IMR-90 (cell line): ENCODE results near the gene FABP2. TPM values are rescaled to one million over a fixed set of nuclear protein-coding genes. Genes with fewer than 3 reads are reported as not detected.

Experiments used
- ATAC-seq: fragments of 200-7000 bp; cut with Tn5 transposase; 2 replicates; pipeline ENCODE4 v1.9.1; 2020; ENCODE audit warnings: low read depth, mild to moderate bottlenecking, moderate library complexity
- Bru-seq: library from RNA; stranded (reverse); fragments of 400-500 nt; gene quantifications from one replicate; lab custom pipeline; 2021; lab: Mats Ljungman, UMichigan
- BruChase-seq, 2 experiments: library from RNA; stranded (reverse); fragments of 400-500 nt; gene quantifications; one replicate each; lab custom pipeline; 2021; lab: Mats Ljungman, UMichigan
- BruUV-seq: library from RNA; stranded (reverse); fragments of 400-500 nt; replicated peaks from 2 replicates; lab custom pipeline; 2021; lab: Mats Ljungman, UMichigan
- CTCF ChIA-PET: fragments of 300-600 bp; formaldehyde crosslinking; extraction: SDS; loops from one replicate; lab custom pipeline; 2021; ENCODE audit warnings: antibody characterized with exemption; lab: Yijun Ruan, JAX
- POLR2A ChIA-PET: fragments of 300-600 bp; sonication (Branson Sonifier 250); formaldehyde crosslinking; loops from one replicate; lab custom pipeline; 2022; ENCODE audit warnings: antibody characterized with exemption; ENCODE audit not compliant: unreplicated experiment; lab: Charles Lee
- DNase-seq: peaks from one replicate; pipeline ENCODE4 v3.0.0; 2013
- H2AFZ ChIP-seq: replicated peaks from 2 replicates; pipeline ENCODE3; 2013; ENCODE audit warnings: low read length, mild to moderate bottlenecking; ENCODE audit not compliant: poor library complexity
- H2AK5ac ChIP-seq: 2 replicates; pipeline ENCODE4 v1.6.1; 2013; ENCODE audit warnings: low read depth, low read length, inconsistent platforms
- H2AK9ac ChIP-seq: replicated peaks from 2 replicates; pipeline ENCODE3; 2013; ENCODE audit warnings: mild to moderate bottlenecking, low read depth, low read length, moderate library complexity; ENCODE audit not compliant: poor library complexity
- H2BK120ac ChIP-seq: 2 replicates; pipeline ENCODE4 v1.6.1; 2013; ENCODE audit warnings: low read depth, low read length, inconsistent platforms
- H2BK15ac ChIP-seq: 3 replicates; pipeline ENCODE4 v1.6.1; 2013; ENCODE audit warnings: low read depth, low read length, inconsistent platforms
- H2BK20ac ChIP-seq: 2 replicates; pipeline ENCODE4 v1.6.1; 2013; ENCODE audit warnings: low read depth, mild to moderate bottlenecking, inconsistent platforms, low read length, moderate library complexity
- H2BK5ac ChIP-seq: 2 replicates; pipeline ENCODE4 v1.6.1; 2013; ENCODE audit warnings: mild to moderate bottlenecking, low read depth, low read length, inconsistent platforms; ENCODE audit not compliant: poor library complexity, severe bottlenecking
- H3K14ac ChIP-seq: replicated peaks from 2 replicates; pipeline ENCODE4 v1.6.1; 2013; ENCODE audit warnings: low read depth, low read length, inconsistent platforms
- H3K18ac ChIP-seq: 2 replicates; pipeline ENCODE4 v1.6.1; 2013; ENCODE audit warnings: low read depth, low read length, control low read depth
- H3K23ac ChIP-seq: 2 replicates; pipeline ENCODE4 v1.6.1; 2013; ENCODE audit warnings: low read depth, low read length, inconsistent platforms
- H3K27ac ChIP-seq: 2 replicates; pipeline ENCODE4 v1.5.1; 2013; ENCODE audit warnings: mild to moderate bottlenecking, control low read depth, low read length; ENCODE audit not compliant: insufficient read depth
- H3K27me3 ChIP-seq: 2 replicates; pipeline ENCODE4 v1.6.1; 2013; ENCODE audit warnings: low read length; ENCODE audit not compliant: control insufficient read depth, insufficient read depth
- H3K36me3 ChIP-seq: 2 replicates; pipeline ENCODE4 v1.6.1; 2013; ENCODE audit warnings: low read length, mixed read lengths; ENCODE audit not compliant: control insufficient read depth, insufficient read depth
- H3K4ac ChIP-seq: 2 replicates; pipeline ENCODE4 v1.6.1; 2013; ENCODE audit warnings: low read depth, low read length, inconsistent platforms
- H3K4me1 ChIP-seq: 2 replicates; pipeline ENCODE4 v1.6.1; 2013; ENCODE audit warnings: low read length, mixed read lengths; ENCODE audit not compliant: control insufficient read depth, insufficient read depth
- H3K4me2 ChIP-seq: 2 replicates; pipeline ENCODE4 v1.6.1; 2013; ENCODE audit warnings: low read depth, mild to moderate bottlenecking, control low read depth, low read length, moderate library complexity
- H3K4me3 ChIP-seq: 2 replicates; pipeline ENCODE4 v1.5.1; 2013; ENCODE audit warnings: low read depth, mild to moderate bottlenecking, control low read depth, low read length, moderate library complexity; ENCODE audit not compliant: insufficient read depth
- H3K56ac ChIP-seq: 2 replicates; pipeline ENCODE4 v1.6.1; 2013; ENCODE audit warnings: low read length, inconsistent platforms; ENCODE audit not compliant: insufficient read depth; ENCODE audit errors: extremely low read depth
- H3K79me1 ChIP-seq, 2 experiments: 2 replicates each; pipeline ENCODE4 v1.6.1; 2013; ENCODE audit warnings: low read length in 2 of 2, inconsistent platforms in 1 of 2, low read depth in 1 of 2
- H3K9ac ChIP-seq: 2 replicates; pipeline ENCODE4 v1.6.1; 2013; ENCODE audit warnings: low read depth, low read length, control low read depth
- H3K9me1 ChIP-seq: 2 replicates; pipeline ENCODE4 v1.6.1; 2013; ENCODE audit warnings: low read length, inconsistent platforms; ENCODE audit not compliant: insufficient read depth
- H3K9me3 ChIP-seq: 2 replicates; pipeline ENCODE4 v1.6.1; 2013; ENCODE audit warnings: low read length; ENCODE audit not compliant: control insufficient read depth, insufficient read depth
- H4K20me1 ChIP-seq: 2 replicates; pipeline ENCODE4 v1.6.1; 2013; ENCODE audit warnings: low read length, inconsistent platforms; ENCODE audit not compliant: insufficient read depth
- H4K5ac ChIP-seq: 2 replicates; pipeline ENCODE4 v1.6.1; 2013; ENCODE audit warnings: mild to moderate bottlenecking, low read depth, low read length, control low read depth
- H4K8ac ChIP-seq, 2 experiments: 2 replicates each; pipeline ENCODE4 v1.6.1; 2013; ENCODE audit warnings: low read depth in 2 of 2, low read length in 2 of 2, control low read depth in 1 of 2, inconsistent platforms in 1 of 2
- H4K91ac ChIP-seq: 2 replicates; pipeline ENCODE4 v1.6.1; 2013; ENCODE audit warnings: low read depth, low read length, inconsistent platforms; ENCODE audit not compliant: insufficient read depth
- BHLHE40 ChIP-seq: fragments of 150-350 bp; IDR thresholded peaks from 2 replicates; pipeline ENCODE4 v1.6.1; 2016; ENCODE audit warnings: mild to moderate bottlenecking, low read depth, low read length
- CEBPB ChIP-seq: IDR thresholded peaks from 2 replicates; pipeline ENCODE4 v1.6.1; 2012; ENCODE audit warnings: low read depth, low read length, improper control_type of control experiment
- CHD1 ChIP-seq: IDR thresholded peaks from 2 replicates; pipeline ENCODE4 v1.6.1; 2012; ENCODE audit warnings: low read depth, low read length, improper control_type of control experiment
- MAZ ChIP-seq: IDR thresholded peaks from 2 replicates; pipeline ENCODE4 v1.6.1; 2012; ENCODE audit warnings: low read depth, mild to moderate bottlenecking, low read length, improper control_type of control experiment, moderate library complexity, borderline replicate concordance
- MXI1 ChIP-seq: IDR thresholded peaks from 2 replicates; pipeline ENCODE4 v1.6.1; 2012; ENCODE audit warnings: low read depth, mild to moderate bottlenecking, low read length, moderate library complexity, borderline replicate concordance
- NFE2L2 ChIP-seq: fragments of 150-350 bp; IDR thresholded peaks from 2 replicates; pipeline ENCODE4 v1.6.1; 2016; ENCODE audit warnings: low read depth, mild to moderate bottlenecking, low read length
- POLR2A ChIP-seq: IDR thresholded peaks from 2 replicates; pipeline ENCODE4 v1.6.1; 2012; ENCODE audit warnings: mild to moderate bottlenecking, low read depth, low read length
- RAD21 ChIP-seq: IDR thresholded peaks from 2 replicates; pipeline ENCODE4 v1.6.1; 2012; ENCODE audit warnings: low read length, improper control_type of control experiment
- RCOR1 ChIP-seq: IDR thresholded peaks from 2 replicates; pipeline ENCODE4 v1.6.1; 2012; ENCODE audit warnings: mild to moderate bottlenecking, low read length, improper control_type of control experiment; ENCODE audit not compliant: insufficient replicate concordance
- RFX5 ChIP-seq: IDR thresholded peaks from 2 replicates; pipeline ENCODE4 v1.8.0; 2012; ENCODE audit warnings: low read depth, mild to moderate bottlenecking, low read length, moderate library complexity
- SMC3 ChIP-seq: fragments of 150-350 bp; IDR thresholded peaks from 2 replicates; pipeline ENCODE4 v1.6.1; 2016; ENCODE audit warnings: low read depth, mild to moderate bottlenecking, antibody characterized with exemption, low read length, moderate library complexity
- USF2 ChIP-seq: fragments of 150-350 bp; IDR thresholded peaks from 2 replicates; pipeline ENCODE4 v1.6.1; 2017; ENCODE audit warnings: mild to moderate bottlenecking, antibody characterized with exemption, low read length, low read depth
- WGBS, 2 experiments: methylation state at CpG; one replicate each; pipeline versions ENCODE4 v1.1.5 to v1.1.7; 2013; ENCODE audit warnings: missing lambda C conversion rate in 2 of 2; ENCODE audit not compliant: insufficient read length in 1 of 2; ENCODE audit errors: extremely low coverage in 2 of 2; 5-methylcytosine and 5-hydroxymethylcytosine counted together
- dilution Hi-C: fragments of 300-500 bp; cut with HindIII; formaldehyde crosslinking; loops from one replicate; pipeline ENCODE4 v1.14.3; 2018; ENCODE audit warnings: low sequenced_read_pairs; ENCODE audit not compliant: unreplicated experiment
- in situ Hi-C: fragments of 300-500 bp; cut with MboI; formaldehyde crosslinking; loops from 3 replicates; pipeline ENCODE4 v1.14.3; 2019; ENCODE audit warnings: low sequenced_read_pairs, inconsistent platforms, mixed read lengths
- intact Hi-C: fragments of 100-400 bp; cut with micrococcal nuclease; formaldehyde crosslinking; loops from 2 replicates; pipeline ENCODE4 v1.10.0; 2022
- long read RNA-seq: library from polyadenylated mRNA; unstranded; transcript quantifications from one replicate; pipeline ENCODE4 v2.0.0, GENCODE V29; 2021; ENCODE audit not compliant: unreplicated experiment
- polyA plus RNA-seq, 3 experiments: library from polyadenylated mRNA; depleted of rRNA; stranded (reverse); fragments of >200 nt; gene quantifications; 2 replicates each; pipeline ENCODE4 v1.2.3, GENCODE V29; 2012; ENCODE audit warnings: low replicate concordance in 1 of 3
- total RNA-seq: library from RNA; depleted of rRNA; stranded (reverse); fragments of >200 nt; gene quantifications from 2 replicates; pipeline ENCODE4 v1.2.3, GENCODE V29; 2012; rRNA removed
- TF ChIP-seq, protein P1 (sequence below): conservative IDR thresholded peaks from 2 replicates; pipeline ENCODE4 v1.5.1; 2012; ENCODE audit warnings: mild to moderate bottlenecking, low read depth, low read length, improper control_type of control experiment
- TF ChIP-seq, protein P2 (sequence below): fragments of 150-350 bp; IDR thresholded peaks from 2 replicates; pipeline ENCODE4 v1.6.1; 2016; ENCODE audit warnings: low read depth, mild to moderate bottlenecking, low read length, moderate library complexity, borderline replicate concordance

The FABP2 gene
- total RNA-seq (not detected in 2 replicates), polyA plus RNA-seq (2012; rRNA removed) (not detected in 2 replicates), Bru-seq, nascent RNA (not detected), BruChase-seq, experiment 1, labeled RNA remaining after a 6-hour chase (not detected), BruChase-seq, experiment 2, labeled RNA remaining after a 2-hour chase (not detected)
- not detected in 2 replicates for polyA plus RNA-seq (2012; cell fraction: cytosol; rRNA removed)
- not detected in 2 replicates for polyA plus RNA-seq (2012; cell fraction: nucleus; rRNA removed; ENCODE audit: low replicate concordance)
- long read RNA-seq: 0 reads

DNA sequence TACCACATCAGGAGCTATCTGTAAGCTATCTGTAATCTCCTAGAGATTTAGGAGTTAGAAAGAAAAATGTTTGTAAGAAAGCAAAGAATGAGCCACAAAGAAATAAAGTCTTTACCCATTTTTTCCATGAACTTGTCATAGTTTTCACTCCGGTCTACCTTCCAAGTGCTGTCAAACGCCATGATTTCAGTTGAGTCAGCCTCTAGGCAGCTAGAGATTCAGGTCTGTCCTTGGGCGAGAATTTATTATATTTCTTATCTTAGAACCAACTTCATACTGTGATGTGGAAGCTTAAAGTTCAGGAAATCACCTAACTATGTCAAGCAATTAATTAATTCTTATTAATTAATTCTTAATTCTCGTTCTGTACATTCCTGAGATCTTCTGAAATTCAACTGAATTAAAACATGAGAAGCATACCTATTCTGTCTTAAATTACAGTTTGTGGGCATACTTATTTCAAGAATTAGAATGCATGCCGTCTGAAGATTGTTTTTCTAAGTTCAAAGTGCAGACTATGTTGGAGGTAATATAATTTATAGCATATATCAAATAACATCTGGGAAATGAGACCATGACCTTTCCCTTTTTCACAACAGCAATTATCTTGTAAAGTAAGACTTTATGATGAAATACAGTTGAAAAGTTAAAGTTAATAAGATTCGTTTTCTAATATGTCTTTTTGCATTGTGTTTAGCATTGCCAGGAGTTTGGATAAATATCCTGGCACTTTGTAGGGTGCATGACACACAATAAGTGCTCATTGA, at the start of gene FABP2:
Gene FABP2, minus strand, starts transcription at position 218 of the 767 bp plus-strand sequence. Its CDS starts 36 bp downstream, at position 182.
- H4K8ac ChIP-seq: no peak within 1 kb of the TSS
- no peak within 1 kb of the TSS for H3K23ac ChIP-seq
- TF ChIP-seq SMC3 (no peak), CEBPB (no peak), RAD21 (no peak), MXI1 (no peak), NFE2L2 (no peak), POLR2A (no peak), BHLHE40 (no peak), USF2 (no peak), RCOR1 (no peak), CHD1 (no peak), MAZ (no peak), RFX5 (no peak)
- TF ChIP-seq, protein P1, sequence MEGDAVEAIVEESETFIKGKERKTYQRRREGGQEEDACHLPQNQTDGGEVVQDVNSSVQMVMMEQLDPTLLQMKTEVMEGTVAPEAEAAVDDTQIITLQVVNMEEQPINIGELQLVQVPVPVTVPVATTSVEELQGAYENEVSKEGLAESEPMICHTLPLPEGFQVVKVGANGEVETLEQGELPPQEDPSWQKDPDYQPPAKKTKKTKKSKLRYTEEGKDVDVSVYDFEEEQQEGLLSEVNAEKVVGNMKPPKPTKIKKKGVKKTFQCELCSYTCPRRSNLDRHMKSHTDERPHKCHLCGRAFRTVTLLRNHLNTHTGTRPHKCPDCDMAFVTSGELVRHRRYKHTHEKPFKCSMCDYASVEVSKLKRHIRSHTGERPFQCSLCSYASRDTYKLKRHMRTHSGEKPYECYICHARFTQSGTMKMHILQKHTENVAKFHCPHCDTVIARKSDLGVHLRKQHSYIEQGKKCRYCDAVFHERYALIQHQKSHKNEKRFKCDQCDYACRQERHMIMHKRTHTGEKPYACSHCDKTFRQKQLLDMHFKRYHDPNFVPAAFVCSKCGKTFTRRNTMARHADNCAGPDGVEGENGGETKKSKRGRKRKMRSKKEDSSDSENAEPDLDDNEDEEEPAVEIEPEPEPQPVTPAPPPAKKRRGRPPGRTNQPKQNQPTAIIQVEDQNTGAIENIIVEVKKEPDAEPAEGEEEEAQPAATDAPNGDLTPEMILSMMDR: no peak
- TF ChIP-seq, protein P2, sequence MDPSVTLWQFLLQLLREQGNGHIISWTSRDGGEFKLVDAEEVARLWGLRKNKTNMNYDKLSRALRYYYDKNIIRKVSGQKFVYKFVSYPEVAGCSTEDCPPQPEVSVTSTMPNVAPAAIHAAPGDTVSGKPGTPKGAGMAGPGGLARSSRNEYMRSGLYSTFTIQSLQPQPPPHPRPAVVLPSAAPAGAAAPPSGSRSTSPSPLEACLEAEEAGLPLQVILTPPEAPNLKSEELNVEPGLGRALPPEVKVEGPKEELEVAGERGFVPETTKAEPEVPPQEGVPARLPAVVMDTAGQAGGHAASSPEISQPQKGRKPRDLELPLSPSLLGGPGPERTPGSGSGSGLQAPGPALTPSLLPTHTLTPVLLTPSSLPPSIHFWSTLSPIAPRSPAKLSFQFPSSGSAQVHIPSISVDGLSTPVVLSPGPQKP: no peak
- H3K27ac ChIP-seq: no peak within 1 kb of the TSS
- ATAC-seq (no peak), DNase-seq (no peak)
- H3K4me2 ChIP-seq: no peak within 1 kb of the TSS
- no CpG with 5 or more reads among the region's 6 CpGs for WGBS, 2 experiments
- H2AFZ ChIP-seq: no peak within 1 kb of the TSS
- in situ Hi-C loops (no loop called here), dilution Hi-C loops (no loop called here), intact Hi-C loops (no loop called here)
- CTCF ChIA-PET: no interaction called here
- H4K91ac ChIP-seq: no peak within 1 kb of the TSS
- no peaks in the 10 kb centered on the region for H3K4me1 ChIP-seq
- no peak within 1 kb of the TSS for H2BK20ac ChIP-seq
- H3K18ac ChIP-seq: no peak within 1 kb of the TSS
- H3K36me3 ChIP-seq: no peaks in the 10 kb centered on the region
- no peak within 1 kb of the TSS for H2AK5ac ChIP-seq
- H2BK15ac ChIP-seq: no peak within 1 kb of the TSS
- H2AK9ac ChIP-seq: no peak within 1 kb of the TSS
- no peak within 1 kb of the TSS for H3K4ac ChIP-seq
- POLR2A ChIA-PET: no interaction called here
- H3K14ac ChIP-seq: no peak within 1 kb of the TSS
- no peaks in the 10 kb centered on the region for H3K27me3 ChIP-seq
- no peak within 1 kb of the TSS for H3K9ac ChIP-seq
- H3K79me1 ChIP-seq: no peaks in the 10 kb centered on the region
- H3K9me1 ChIP-seq: no peaks in the 10 kb centered on the region
- H3K9me3 ChIP-seq: no peaks in the 10 kb centered on the region
- no peaks in the 10 kb centered on the region for H4K20me1 ChIP-seq
- no peak within 1 kb of the TSS for H4K5ac ChIP-seq
- no TSS peak for BruUV-seq
- H2BK120ac ChIP-seq: no peak within 1 kb of the TSS
- no peak within 1 kb of the TSS for H3K56ac ChIP-seq
- H3K4me3 ChIP-seq: no peak within 1 kb of the TSS
- H2BK5ac ChIP-seq: no peak within 1 kb of the TSS
